Left hindlimb (tissue), 1 donor: ENCODE measurements around the gene STAB1.

Experiments
- DNase-seq: peaks from one replicate; pipeline ENCODE4 v3.0.0-alpha.2; 2018

Gene STAB1

GRCh38 chr3:52536369-52537164, 41.4 kb downstream of the STAB1 start, which contains the start of gene UQCC5:
TSS of gene UQCC5 (plus strand) at chr3:52536605. CDS start at chr3:52536756, 151 bp downstream.
- peak; percentile 99 for DNase-seq

GRCh38 chr3:52537165-52537620, 42.1 kb downstream of the STAB1 start:
- DNase-seq = no peak

- no peak for DNase-seq
Measured at GRCh38 chr3:52537726-52538421, 42.7 kb downstream of the STAB1 start.

- DNase-seq = no peak
Measured at GRCh38 chr3:52539010-52539653, 44.0 kb downstream of the STAB1 start.

- no peak for DNase-seq
Measured at GRCh38 chr3:52541050-52541449, 45.9 kb downstream of the STAB1 start.

GRCh38 chr3:52544937-52545336, 49.8 kb downstream of the STAB1 start:
- DNase-seq = no peak

GRCh38 chr3:52546111-52546901, 51.2 kb downstream of the STAB1 start:
- DNase-seq = no peak

- no peak for DNase-seq
Measured at GRCh38 chr3:52547143-52547542, 52.0 kb downstream of the STAB1 start.

- no peak for DNase-seq
Measured at GRCh38 chr3:52551118-52551517, 56.0 kb downstream of the STAB1 start.

GRCh38 chr3:52552089-52552488, 57.0 kb downstream of the STAB1 start:
- no peak for DNase-seq

- no peak for DNase-seq
Measured at GRCh38 chr3:52554026-52554755, 59.1 kb downstream of the STAB1 start.

GRCh38 chr3:52555056-52555455, 59.9 kb downstream of the STAB1 start:
- no peak for DNase-seq

- no peak for DNase-seq
Measured at GRCh38 chr3:52557011-52557960, 62.1 kb downstream of the STAB1 start.

- DNase-seq = no peak
Measured at GRCh38 chr3:52558436-52558835, 63.3 kb downstream of the STAB1 start.

- no peak for DNase-seq
Measured at GRCh38 chr3:52561028-52561747, 66.0 kb downstream of the STAB1 start.

GRCh38 chr3:52563984-52564383, 68.8 kb downstream of the STAB1 start:
- no peak for DNase-seq

GRCh38 chr3:52568069-52568468, 72.9 kb downstream of the STAB1 start:
- no peak for DNase-seq

- DNase-seq = no peak
Measured at GRCh38 chr3:52570076-52570475, 74.9 kb downstream of the STAB1 start.

- DNase-seq = no peak
Measured at GRCh38 chr3:52572221-52572620, 77.1 kb downstream of the STAB1 start.
